HT-29 (cell line): ENCODE measurements around the gene ATP8A2. TPM values are rescaled to one million over a fixed set of nuclear protein-coding genes. Genes with fewer than 3 reads are reported as not detected.

Experiments used
- DNase-seq: peaks from one replicate; pipeline ENCODE4 v3.0.0-alpha.2; 2015; ENCODE audit warnings: low spot score
- total RNA-seq: library from RNA; depleted of rRNA; stranded (reverse); fragments of >200 nt; shearing (Covaris generic); gene quantifications from 2 replicates; pipeline ENCODE4 v1.2.3, GENCODE V29; 2014

ATP8A2 gene
- total RNA-seq, 1 experiment from 2014 or later, result not detected

GRCh38 chr13:25954943-25955342 is 583.2 kb downstream of the ATP8A2 start:
- peak; percentile 24 for DNase-seq

GRCh38 chr13:25958986-25959385 is 587.2 kb downstream of the ATP8A2 start:
- no peak for DNase-seq

- DNase-seq, result no peak
Observed at GRCh38 chr13:25961294-25961693, 589.5 kb downstream of the ATP8A2 start.

GRCh38 chr13:25963674-25964073 is 591.9 kb downstream of the ATP8A2 start:
- DNase-seq, result no peak

- no peak for DNase-seq
Observed at GRCh38 chr13:25965596-25965995, 593.8 kb downstream of the ATP8A2 start.

GRCh38 chr13:25966086-25966485 is 594.3 kb downstream of the ATP8A2 start:
- DNase-seq, result no peak

- DNase-seq, result no peak
Observed at GRCh38 chr13:25967144-25967543, 595.4 kb downstream of the ATP8A2 start.

GRCh38 chr13:25971047-25971446 is 599.3 kb downstream of the ATP8A2 start:
- DNase-seq, result no peak

GRCh38 chr13:25971459-25972145 is 599.8 kb downstream of the ATP8A2 start:
- no peak for DNase-seq

GRCh38 chr13:25973085-25973484 is 601.3 kb downstream of the ATP8A2 start:
- no peak for DNase-seq

- DNase-seq, result no peak
Observed at GRCh38 chr13:25973576-25973975, 601.8 kb downstream of the ATP8A2 start.

- no peak for DNase-seq
Observed at GRCh38 chr13:25977216-25977615, 605.4 kb downstream of the ATP8A2 start.

- DNase-seq, result no peak
Observed at GRCh38 chr13:25977671-25978070, 605.9 kb downstream of the ATP8A2 start.

- no peak for DNase-seq
Observed at GRCh38 chr13:25978961-25979360, 607.2 kb downstream of the ATP8A2 start.

- no peak for DNase-seq
Observed at GRCh38 chr13:25979371-25979770, 607.6 kb downstream of the ATP8A2 start.

GRCh38 chr13:25980255-25980654 is 608.5 kb downstream of the ATP8A2 start:
- peak; percentile 75 for DNase-seq

- DNase-seq, result no peak
Observed at GRCh38 chr13:25981060-25981459, 609.3 kb downstream of the ATP8A2 start.

GRCh38 chr13:25982907-25983306 is 611.1 kb downstream of the ATP8A2 start:
- no peak for DNase-seq

GRCh38 chr13:25987987-25988386 is 616.2 kb downstream of the ATP8A2 start:
- no peak for DNase-seq

- DNase-seq, result no peak
Observed at GRCh38 chr13:25988661-25989060, 616.9 kb downstream of the ATP8A2 start.

- no peak for DNase-seq
Observed at GRCh38 chr13:25990801-25991200, 619.0 kb downstream of the ATP8A2 start.

GRCh38 chr13:25992076-25992475 is 620.3 kb downstream of the ATP8A2 start:
- no peak for DNase-seq

GRCh38 chr13:26007261-26008125 is 635.7 kb downstream of the ATP8A2 start:
- DNase-seq, result no peak
